Activated CD8-positive, alpha-beta memory T cell treated with anti-CD3 and anti-CD28 coated beads, Interleukin-2, amount 50 U/mL, for 48 hours (primary cell): Measurements from ENCODE around the gene AFTPH.

Experiments used
- DNase-seq: peaks from one replicate; pipeline ENCODE4 v3.0.0-alpha.2; 2020

AFTPH gene

GRCh38 chr2:64593035-64593655 is 69.0 kb downstream of the AFTPH start:
- DNase-seq: no peak

DNA sequence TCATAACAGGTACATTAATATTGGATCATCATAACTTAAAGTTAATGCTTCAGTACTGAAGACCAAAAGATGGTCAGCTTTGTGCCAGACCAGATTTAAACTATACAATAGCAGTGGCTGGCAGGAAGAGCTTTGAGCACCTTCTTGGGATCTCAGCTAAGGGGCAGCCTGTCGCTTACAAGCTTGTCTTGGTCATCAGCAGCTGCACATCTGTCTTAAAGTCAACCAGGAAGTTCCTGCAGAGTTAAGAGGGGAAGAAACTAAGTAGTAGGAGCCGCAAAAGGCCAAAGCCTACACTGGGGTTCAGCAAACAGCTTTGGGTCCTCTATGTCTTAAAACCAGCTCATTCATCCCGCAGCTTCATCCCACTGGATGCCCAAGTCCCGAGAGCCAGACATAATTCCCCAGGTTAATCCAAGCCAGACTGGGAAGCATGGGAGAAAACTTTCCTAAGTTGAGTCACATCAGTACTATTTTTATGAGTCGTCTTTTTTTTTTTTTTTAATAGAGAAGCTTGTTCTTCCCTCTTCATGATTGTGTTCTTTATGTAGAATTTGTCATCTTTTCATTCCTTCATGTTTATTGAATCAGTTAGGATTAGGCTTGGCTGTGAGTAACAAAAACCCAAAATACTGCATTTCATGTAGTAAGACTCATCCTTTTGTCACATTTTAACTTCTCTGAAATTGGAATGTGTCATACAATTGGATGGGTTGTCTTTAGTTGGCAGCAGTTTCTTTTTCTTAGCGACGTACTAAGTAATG is 70.3 kb downstream of the AFTPH start:
- no peak for DNase-seq

DNA sequence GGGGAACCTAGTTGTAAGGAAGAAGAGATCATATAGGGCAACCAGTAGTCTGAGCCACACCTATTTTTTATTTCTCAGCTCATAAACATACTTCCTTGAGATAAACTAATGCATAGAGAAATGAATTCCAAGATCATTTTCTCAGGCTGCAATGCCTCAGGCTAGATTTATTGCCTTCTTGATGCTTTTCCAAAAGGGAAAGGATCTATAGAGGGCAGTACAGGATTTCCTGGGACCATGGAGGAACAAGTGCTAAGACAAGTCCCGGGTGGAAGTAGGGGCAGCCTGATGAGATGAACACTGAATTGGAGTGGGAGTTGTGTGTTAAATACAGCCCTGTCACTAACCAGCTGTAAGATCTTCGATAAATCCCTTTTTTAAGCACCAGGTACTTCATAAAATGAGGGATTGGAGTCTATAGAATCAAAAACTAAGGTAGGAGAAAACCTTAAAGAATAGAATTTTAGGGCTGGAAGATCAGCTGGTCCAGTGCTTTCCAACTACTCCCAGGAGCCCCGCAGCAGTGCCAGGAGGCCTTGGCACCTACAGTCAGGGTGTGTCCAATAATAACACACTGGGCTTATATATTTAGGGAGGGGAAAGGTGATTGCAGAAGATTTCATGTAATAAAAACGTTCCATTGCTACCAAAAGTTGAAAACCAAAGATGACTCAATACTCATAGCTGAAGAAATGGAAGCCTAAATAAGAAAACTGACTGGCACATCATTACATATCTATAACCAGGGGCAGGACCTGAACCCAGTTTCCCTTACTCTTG is 71.5 kb downstream of the AFTPH start:
- no peak for DNase-seq

- DNase-seq: no peak
Observed at GRCh38 chr2:64598226-64598625, 74.1 kb downstream of the AFTPH start.

DNA sequence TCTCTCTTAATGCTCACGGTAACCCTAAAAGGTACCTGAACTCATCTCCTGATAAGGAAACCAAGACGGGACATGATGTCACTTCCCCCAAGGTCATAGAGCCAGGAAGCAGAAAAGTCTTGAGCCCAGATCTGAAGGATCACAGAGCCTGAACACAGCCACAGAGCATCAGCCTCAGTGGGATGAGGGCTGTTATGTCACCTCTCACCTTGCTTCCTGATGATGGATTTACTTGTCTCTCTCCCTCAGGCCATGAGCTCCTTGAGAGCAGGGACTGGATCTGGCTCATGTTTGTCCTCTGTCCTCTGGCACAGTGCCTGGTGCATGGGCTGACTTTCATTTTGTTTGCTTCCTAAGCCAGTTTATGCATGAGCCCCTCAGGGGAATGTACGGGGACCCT is 75.3 kb downstream of the AFTPH start:
- DNase-seq: no peak

DNA sequence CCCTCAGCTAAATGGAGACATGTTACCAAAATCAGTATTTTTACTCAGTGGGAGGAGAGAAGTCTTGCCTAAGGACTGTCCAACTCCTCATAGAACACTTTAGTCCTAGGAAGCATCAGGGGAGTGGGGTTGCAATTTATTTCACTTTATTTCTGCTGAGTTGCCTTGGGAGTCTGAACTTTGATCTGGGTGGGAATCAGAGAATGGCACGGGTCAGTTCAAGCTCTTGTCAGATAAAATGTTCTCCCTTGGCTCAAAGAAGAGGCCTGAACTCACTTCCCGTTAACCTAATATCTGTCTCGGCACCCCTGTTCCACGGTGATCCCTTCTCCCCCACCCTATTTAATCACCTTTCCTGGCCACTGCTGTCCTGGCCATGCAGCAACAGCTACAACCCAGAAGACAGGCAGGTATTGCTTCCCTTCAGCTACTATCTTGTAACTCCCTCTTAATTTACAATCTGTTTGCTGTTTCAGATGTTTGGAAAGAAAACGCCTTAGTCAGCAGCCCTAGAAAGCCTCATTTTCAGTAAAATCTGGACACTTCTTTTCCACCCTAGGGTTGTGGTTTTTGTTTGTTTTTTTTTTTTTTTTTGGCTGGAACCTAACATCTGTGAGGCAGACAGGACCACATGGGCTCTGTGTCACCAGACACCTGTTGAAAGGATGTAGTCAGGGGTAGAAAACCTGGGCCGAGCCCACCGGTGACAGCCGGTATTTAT is 77.1 kb downstream of the AFTPH start:
- no peak for DNase-seq

GRCh38 chr2:64601785-64602391 is 77.8 kb downstream of the AFTPH start:
- DNase-seq: no peak

GRCh38 chr2:64602436-64602835 is 78.3 kb downstream of the AFTPH start:
- DNase-seq: no peak

DNA sequence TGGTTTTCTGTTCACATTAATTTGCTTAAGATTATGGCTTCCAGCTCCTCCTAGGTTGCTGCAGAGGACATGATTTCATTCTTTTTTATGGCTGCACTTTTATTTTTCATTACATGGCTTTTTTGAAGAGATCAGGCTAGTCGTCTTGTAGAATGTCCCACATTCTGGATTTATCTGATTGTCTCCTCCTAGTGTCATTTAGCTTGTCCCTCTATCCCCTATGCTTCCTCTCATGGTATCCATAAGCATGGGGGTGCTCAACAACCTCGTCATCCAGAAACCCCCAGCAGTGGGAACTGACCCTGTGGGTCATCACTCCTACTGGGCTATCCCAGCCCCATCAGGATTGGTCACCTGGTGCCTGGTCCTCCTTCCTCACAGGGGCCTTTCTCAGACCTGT is 80.0 kb downstream of the AFTPH start:
- no peak for DNase-seq

GRCh38 chr2:64605026-64605471 is 80.9 kb downstream of the AFTPH start:
- no peak for DNase-seq

DNA sequence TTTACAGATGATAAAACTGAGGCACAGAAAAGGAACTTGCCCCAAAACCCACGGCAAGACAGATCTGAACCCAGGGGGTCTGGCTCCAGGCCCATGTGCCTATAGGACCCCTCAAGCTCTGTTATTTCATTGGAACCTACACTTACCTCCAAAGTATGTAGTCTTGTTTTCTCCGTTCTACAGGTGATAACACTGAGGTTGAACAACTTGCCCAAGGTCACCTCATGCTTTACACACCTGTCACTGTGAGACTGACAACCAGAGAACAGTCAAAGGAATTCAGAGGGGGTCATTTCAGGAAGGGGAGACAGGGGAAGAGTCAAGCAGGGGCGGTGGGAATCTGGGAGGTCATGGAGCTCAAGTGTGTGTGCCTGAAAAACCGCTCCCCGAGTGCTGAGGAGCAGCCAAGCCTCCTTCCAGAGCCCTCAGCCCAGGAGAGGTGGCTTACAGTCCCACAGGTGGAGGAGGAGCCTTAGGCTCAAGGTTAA is 81.9 kb downstream of the AFTPH start:
- no peak for DNase-seq

- peak; percentile 88 for DNase-seq
Observed at GRCh38 chr2:64606479-64607363, 82.6 kb downstream of the AFTPH start.

GRCh38 chr2:64607381-64608304 is 83.5 kb downstream of the AFTPH start:
- no peak for DNase-seq

DNA sequence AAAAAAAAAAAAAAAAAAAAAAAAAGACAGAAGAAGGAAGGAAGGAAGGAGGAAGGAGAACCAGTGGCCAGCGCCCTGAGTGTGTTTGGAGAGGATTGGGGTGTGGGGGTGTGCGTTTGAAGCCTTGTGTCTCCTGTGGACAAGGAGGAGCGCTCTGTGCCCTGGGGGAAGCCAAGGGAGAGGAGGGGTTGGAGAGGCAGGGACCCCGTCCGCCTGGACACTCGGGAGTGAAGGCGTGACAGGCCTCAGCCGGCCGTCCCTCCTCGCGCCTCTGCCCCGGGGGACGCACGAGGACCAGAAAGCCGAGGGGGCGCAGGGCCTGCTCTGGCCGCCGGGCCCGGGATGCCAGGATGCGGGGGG is 84.7 kb downstream of the AFTPH start:
- no peak for DNase-seq

DNA sequence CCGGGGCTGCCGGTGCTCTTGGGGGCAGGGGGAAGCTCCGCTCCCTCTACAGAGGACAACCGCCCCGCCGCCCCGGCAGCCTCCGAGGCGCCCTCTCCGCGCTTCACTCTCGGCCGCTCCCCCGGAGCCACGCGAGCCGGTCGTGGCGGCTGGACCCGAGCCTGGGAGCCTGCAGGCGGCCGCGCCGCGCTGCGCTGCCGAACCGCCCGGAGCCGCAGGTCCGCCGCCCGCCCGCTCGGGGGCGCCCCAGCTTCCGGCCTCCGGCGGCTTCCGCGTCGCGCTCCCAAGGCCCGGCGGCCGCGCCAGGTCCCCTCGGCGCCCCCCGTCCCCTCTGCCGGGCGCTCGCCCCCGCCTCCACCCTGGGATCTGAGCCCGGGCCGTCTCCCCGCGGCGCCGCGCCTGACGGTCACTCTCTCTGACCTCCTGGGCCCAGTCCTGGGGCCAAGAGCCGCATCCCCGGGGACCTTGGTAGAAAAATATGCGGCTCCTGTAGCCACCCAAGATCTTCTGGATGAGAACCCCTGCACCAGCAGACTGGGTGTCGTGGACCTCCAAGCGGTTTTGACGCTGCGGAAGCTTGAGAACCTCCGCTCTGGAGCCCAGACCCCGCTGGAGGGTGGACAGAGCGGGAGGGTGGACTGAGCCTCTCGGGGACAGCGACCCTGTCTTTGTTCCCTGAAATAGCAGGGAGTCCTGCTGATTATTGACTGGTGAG is 85.3 kb downstream of the AFTPH start:
- peak; percentile 86 for DNase-seq

GRCh38 chr2:64609942-64610281 is 85.8 kb downstream of the AFTPH start:
- no peak for DNase-seq

DNA sequence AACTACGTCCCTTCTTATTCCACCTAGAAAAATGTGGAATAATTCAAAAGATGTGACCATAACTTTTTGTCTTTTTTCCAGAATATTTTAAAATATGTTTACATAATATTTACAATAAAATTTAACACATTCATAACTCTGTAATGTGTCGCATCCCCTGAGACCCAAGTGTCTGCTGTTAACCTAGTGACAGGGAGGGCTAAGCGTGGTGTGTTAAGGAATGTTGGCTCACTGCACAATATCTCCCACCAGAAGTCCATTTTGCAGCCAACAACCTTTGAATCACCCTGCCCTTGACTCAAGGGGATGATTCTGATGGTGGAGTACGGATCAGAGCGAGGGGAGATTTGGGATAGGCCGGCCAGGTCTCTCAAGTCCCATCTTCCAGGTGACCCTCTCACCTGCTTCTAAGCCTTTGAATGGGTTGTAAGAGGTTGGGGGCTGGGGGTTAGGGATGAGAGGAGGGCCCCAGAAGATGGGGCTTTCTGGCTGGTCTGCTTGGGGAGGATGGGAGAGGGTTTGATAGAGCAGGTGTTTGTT is 86.3 kb downstream of the AFTPH start:
- DNase-seq: no peak

DNA sequence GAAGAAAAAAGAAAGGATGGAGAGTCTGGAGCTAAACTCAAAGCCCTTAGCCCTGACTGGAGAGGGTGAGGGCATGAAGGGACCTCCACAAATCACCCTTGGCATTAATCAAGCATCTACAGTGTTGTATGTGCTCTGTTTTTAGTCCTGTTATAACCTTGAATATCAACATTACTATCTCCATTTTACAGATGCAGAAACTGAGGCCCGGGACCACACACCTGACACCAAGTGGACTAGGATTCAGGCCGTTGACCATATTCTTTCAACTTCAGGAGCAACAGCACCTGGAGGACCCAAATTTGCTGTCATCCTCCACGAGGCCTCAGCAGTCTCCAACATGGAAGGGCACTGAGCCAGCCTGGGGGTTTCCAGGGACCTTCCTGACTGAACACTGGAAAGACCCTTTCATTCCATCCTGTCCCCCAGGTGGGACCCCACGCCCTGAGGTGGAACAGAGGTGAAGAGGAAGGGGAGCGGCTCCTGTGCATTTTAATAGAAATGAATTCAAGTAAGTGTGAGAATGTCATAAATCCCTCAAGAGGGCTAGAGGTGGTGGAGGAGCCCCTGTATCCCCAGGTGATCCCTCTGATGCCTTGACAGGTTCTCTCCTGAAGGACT is 88.6 kb downstream of the AFTPH start:
- no peak for DNase-seq

DNA sequence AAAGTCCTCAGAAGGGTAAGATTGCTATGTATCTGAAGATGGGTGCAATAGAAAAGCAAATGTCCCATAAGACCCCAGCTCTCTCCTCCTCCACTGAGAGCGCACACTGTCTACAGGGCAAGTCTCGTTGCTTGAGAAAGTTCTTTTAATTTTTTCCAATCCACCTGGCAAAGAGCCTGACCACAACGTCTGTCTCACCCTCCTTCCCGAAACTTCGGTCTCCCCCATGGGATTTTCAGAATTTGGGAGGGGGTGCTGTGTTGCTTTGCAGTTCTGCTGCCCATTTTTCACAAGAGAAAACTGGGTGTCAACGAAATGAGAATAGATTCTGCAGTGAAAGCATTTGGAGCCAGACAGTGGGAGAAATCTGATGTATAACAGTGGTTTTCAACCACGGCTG is 89.1 kb downstream of the AFTPH start:
- DNase-seq: no peak
